ENCODE measurements around the gene ZNF556. TPM values are rescaled to one million over a fixed set of nuclear protein-coding genes. Genes with fewer than 3 reads are reported as not detected.

The ZNF556 gene
- total RNA-seq, 2 experiments from 2014 or later = 0.09 TPM; not detected in 1

GRCh38 chr19:2824129-2824528, 43.0 kb upstream of the ZNF556 start:
- POLR2A ChIA-PET = no interaction called here
- intact Hi-C loops (cut with micrococcal nuclease; ENCODE audit: unreplicated experiment) = no loop called here
- TF ChIP-seq EZH2phosphoT487 (IDR thresholded peaks at IDR 0.05; ENCODE audit: borderline replicate concordance, low read depth, low read length) (no peak), CTCF (conservative IDR thresholded peaks at IDR 0.05; ENCODE audit: low read length) (no peak)
- no peak overlapping the region for H3K4me3 ChIP-seq (ENCODE audit: low read depth, low read length, poor library complexity, severe bottlenecking)
- H4K20me1 ChIP-seq (ENCODE audit: insufficient read depth, low read length) = no peaks in the 10 kb centered on the region
- H3K9me3 ChIP-seq (ENCODE audit: low read length) = no peaks in the 10 kb centered on the region
- no peaks in the 10 kb centered on the region for H3K79me2 ChIP-seq (ENCODE audit: insufficient read depth, low read depth, low read length)
- no peaks in the 10 kb centered on the region for H3K9me2 ChIP-seq (ENCODE audit: insufficient read depth, low read length)
- no peak overlapping the region for H3K27ac ChIP-seq (ENCODE audit: low read depth, low read length, poor library complexity, severe bottlenecking)
- H3K4me1 ChIP-seq (ENCODE audit: insufficient read depth, low read length, poor library complexity, severe bottlenecking) = peaks cover 4% of the 10 kb centered on the region
- H2AFZ ChIP-seq (ENCODE audit: low read length) = no peak overlapping the region
- no peaks in the 10 kb centered on the region for H3K36me3 ChIP-seq (ENCODE audit: insufficient read depth, low read length)
- no TSS peak for BruUV-seq (replicated peaks)
- CTCF ChIA-PET (ENCODE audit: unreplicated experiment) = no interaction called here
- H3K4me2 ChIP-seq (ENCODE audit: low read length) = no peak overlapping the region
- DNase-seq (ENCODE audit: low spot score) = no peak

GRCh38 chr19:2827022-2827421, 40.1 kb upstream of the ZNF556 start:
- Histone ChIP-seq H2AFZ (ENCODE audit: low read length) (no peak overlapping the region), H3K4me1 (ENCODE audit: insufficient read depth, low read length, poor library complexity, severe bottlenecking) (no peaks in the 10 kb centered on the region), H3K9me3 (ENCODE audit: low read length) (no peaks in the 10 kb centered on the region), H3K9me2 (ENCODE audit: insufficient read depth, low read length) (no peaks in the 10 kb centered on the region), H3K4me3 (ENCODE audit: low read depth, low read length, poor library complexity, severe bottlenecking) (no peak overlapping the region), H4K20me1 (ENCODE audit: insufficient read depth, low read length) (no peaks in the 10 kb centered on the region), H3K79me2 (ENCODE audit: insufficient read depth, low read depth, low read length) (no peaks in the 10 kb centered on the region), H3K27ac (ENCODE audit: low read depth, low read length, poor library complexity, severe bottlenecking) (no peak overlapping the region), H3K4me2 (ENCODE audit: low read length) (no peak overlapping the region), H3K36me3 (ENCODE audit: insufficient read depth, low read length) (no peaks in the 10 kb centered on the region)
- POLR2A ChIA-PET = no interaction called here
- BruUV-seq (replicated peaks) = no TSS peak
- no peak for DNase-seq (ENCODE audit: low spot score)
- CTCF ChIA-PET (ENCODE audit: unreplicated experiment) = no interaction called here
- intact Hi-C loops (cut with micrococcal nuclease; ENCODE audit: unreplicated experiment) = no loop called here
- no peak for TF ChIP-seq CTCF (conservative IDR thresholded peaks at IDR 0.05; ENCODE audit: low read length)
- no peak for TF ChIP-seq EZH2phosphoT487 (IDR thresholded peaks at IDR 0.05; ENCODE audit: borderline replicate concordance, low read depth, low read length)

GRCh38 chr19:2827840-2828489, 39.2 kb upstream of the ZNF556 start:
- H3K79me2 ChIP-seq (ENCODE audit: insufficient read depth, low read depth, low read length) = no peaks in the 10 kb centered on the region
- H3K4me1 ChIP-seq (ENCODE audit: insufficient read depth, low read length, poor library complexity, severe bottlenecking) = no peaks in the 10 kb centered on the region
- BruUV-seq (replicated peaks) = TSS peak; percentile 38
- TF ChIP-seq EZH2phosphoT487 (IDR thresholded peaks at IDR 0.05; ENCODE audit: borderline replicate concordance, low read depth, low read length) (no peak), CTCF (conservative IDR thresholded peaks at IDR 0.05; ENCODE audit: low read length) (no peak)
- H4K20me1 ChIP-seq (ENCODE audit: insufficient read depth, low read length) = no peaks in the 10 kb centered on the region
- H3K36me3 ChIP-seq (ENCODE audit: insufficient read depth, low read length) = no peaks in the 10 kb centered on the region
- no peak overlapping the region for H2AFZ ChIP-seq (ENCODE audit: low read length)
- ChIA-PET POLR2A (no interaction called here), CTCF (ENCODE audit: unreplicated experiment) (no interaction called here)
- no peak overlapping the region for H3K27ac ChIP-seq (ENCODE audit: low read depth, low read length, poor library complexity, severe bottlenecking)
- H3K9me2 ChIP-seq (ENCODE audit: insufficient read depth, low read length) = no peaks in the 10 kb centered on the region
- no peak overlapping the region for H3K4me2 ChIP-seq (ENCODE audit: low read length)
- H3K4me3 ChIP-seq (ENCODE audit: low read depth, low read length, poor library complexity, severe bottlenecking) = no peak overlapping the region
- no peak for DNase-seq (ENCODE audit: low spot score)
- H3K9me3 ChIP-seq (ENCODE audit: low read length) = peaks cover 3% of the 10 kb centered on the region; the same call in 1 of the 2 replicates
- intact Hi-C loops (cut with micrococcal nuclease; ENCODE audit: unreplicated experiment) = no loop called here

All from OCI-LY7 (cell line).